Measurements from ENCODE around the gene WDR86. TPM values are rescaled to one million over a fixed set of nuclear protein-coding genes. Genes with fewer than 3 reads are reported as not detected.

Gene WDR86
- polyA plus RNA-seq, 1 donor from 2014 or later, result 46.2 TPM

- TF ChIP-seq RAD21 (conservative IDR thresholded peaks at IDR 0.05) (no peak), EP300 (conservative IDR thresholded peaks at IDR 0.05; ENCODE audit: poor library complexity, severe bottlenecking) (no peak), MXI1 (conservative IDR thresholded peaks at IDR 0.05; ENCODE audit: poor library complexity, severe bottlenecking) (no peak), POLR2AphosphoS5 (IDR thresholded peaks at IDR 0.05) (no peak), TAF1 (IDR thresholded peaks at IDR 0.05; ENCODE audit: low read depth) (no peak), CTCF (IDR thresholded peaks at IDR 0.05; ENCODE audit: poor library complexity, severe bottlenecking) (no peak), SMC3 (conservative IDR thresholded peaks at IDR 0.05; ENCODE audit: poor library complexity) (no peak)
- TF ChIP-seq, protein P1, sequence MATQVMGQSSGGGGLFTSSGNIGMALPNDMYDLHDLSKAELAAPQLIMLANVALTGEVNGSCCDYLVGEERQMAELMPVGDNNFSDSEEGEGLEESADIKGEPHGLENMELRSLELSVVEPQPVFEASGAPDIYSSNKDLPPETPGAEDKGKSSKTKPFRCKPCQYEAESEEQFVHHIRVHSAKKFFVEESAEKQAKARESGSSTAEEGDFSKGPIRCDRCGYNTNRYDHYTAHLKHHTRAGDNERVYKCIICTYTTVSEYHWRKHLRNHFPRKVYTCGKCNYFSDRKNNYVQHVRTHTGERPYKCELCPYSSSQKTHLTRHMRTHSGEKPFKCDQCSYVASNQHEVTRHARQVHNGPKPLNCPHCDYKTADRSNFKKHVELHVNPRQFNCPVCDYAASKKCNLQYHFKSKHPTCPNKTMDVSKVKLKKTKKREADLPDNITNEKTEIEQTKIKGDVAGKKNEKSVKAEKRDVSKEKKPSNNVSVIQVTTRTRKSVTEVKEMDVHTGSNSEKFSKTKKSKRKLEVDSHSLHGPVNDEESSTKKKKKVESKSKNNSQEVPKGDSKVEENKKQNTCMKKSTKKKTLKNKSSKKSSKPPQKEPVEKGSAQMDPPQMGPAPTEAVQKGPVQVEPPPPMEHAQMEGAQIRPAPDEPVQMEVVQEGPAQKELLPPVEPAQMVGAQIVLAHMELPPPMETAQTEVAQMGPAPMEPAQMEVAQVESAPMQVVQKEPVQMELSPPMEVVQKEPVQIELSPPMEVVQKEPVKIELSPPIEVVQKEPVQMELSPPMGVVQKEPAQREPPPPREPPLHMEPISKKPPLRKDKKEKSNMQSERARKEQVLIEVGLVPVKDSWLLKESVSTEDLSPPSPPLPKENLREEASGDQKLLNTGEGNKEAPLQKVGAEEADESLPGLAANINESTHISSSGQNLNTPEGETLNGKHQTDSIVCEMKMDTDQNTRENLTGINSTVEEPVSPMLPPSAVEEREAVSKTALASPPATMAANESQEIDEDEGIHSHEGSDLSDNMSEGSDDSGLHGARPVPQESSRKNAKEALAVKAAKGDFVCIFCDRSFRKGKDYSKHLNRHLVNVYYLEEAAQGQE (IDR thresholded peaks at IDR 0.05; ENCODE audit: borderline replicate concordance), result no peak
- H3K4me2 ChIP-seq (ENCODE audit: low read length), result no peak overlapping the region
- H3K36me3 ChIP-seq (ENCODE audit: insufficient read depth, low read length), result peaks cover 6% of the 10 kb centered on the region
- H3K27me3 ChIP-seq (ENCODE audit: insufficient read depth, low read depth, low read length), result no peaks in the 10 kb centered on the region
- H3K4me3 ChIP-seq (ENCODE audit: low read length), result no peak overlapping the region
- H3K9me3 ChIP-seq (ENCODE audit: low read length), result no peaks in the 10 kb centered on the region
- H3F3A ChIP-seq (ENCODE audit: insufficient read depth, low read length, poor library complexity, severe bottlenecking), result no peaks in the 10 kb centered on the region
- H4K20me1 ChIP-seq (ENCODE audit: insufficient read depth), result no peaks in the 10 kb centered on the region
- H3K9me2 ChIP-seq (ENCODE audit: insufficient read depth, low read length), result no peaks in the 10 kb centered on the region
- no peak overlapping the region for H2AFZ ChIP-seq (ENCODE audit: low read depth, low read length)
- peaks cover 3% of the 10 kb centered on the region for H3K79me2 ChIP-seq (replicated peaks; ENCODE audit: insufficient read depth, low read length)
- no peak overlapping the region for H3K9ac ChIP-seq (ENCODE audit: low read length)
- H3K27ac ChIP-seq (ENCODE audit: low read length), result no peak overlapping the region
These were observed 63.4 kb downstream of the WDR86 start for GRCh38 chr7:151346470-151346769.

- Histone ChIP-seq H2AFZ (ENCODE audit: low read depth, low read length) (no peak overlapping the region), H3K4me2 (ENCODE audit: low read length) (no peak overlapping the region), H3K79me2 (replicated peaks; ENCODE audit: insufficient read depth, low read length) (peaks cover 3% of the 10 kb centered on the region), H3K27ac (ENCODE audit: low read length) (no peak overlapping the region), H3K36me3 (ENCODE audit: insufficient read depth, low read length) (peaks cover 6% of the 10 kb centered on the region), H3K4me3 (ENCODE audit: low read length) (no peak overlapping the region), H3K9ac (ENCODE audit: low read length) (no peak overlapping the region), H4K20me1 (ENCODE audit: insufficient read depth) (no peaks in the 10 kb centered on the region), H3K9me2 (ENCODE audit: insufficient read depth, low read length) (no peaks in the 10 kb centered on the region), H3F3A (ENCODE audit: insufficient read depth, low read length, poor library complexity, severe bottlenecking) (no peaks in the 10 kb centered on the region), H3K9me3 (ENCODE audit: low read length) (no peaks in the 10 kb centered on the region), H3K27me3 (ENCODE audit: insufficient read depth, low read depth, low read length) (no peaks in the 10 kb centered on the region)
- TF ChIP-seq, protein P1 (IDR thresholded peaks at IDR 0.05; ENCODE audit: borderline replicate concordance), result no peak
- TF ChIP-seq EP300 (conservative IDR thresholded peaks at IDR 0.05; ENCODE audit: poor library complexity, severe bottlenecking) (no peak), RAD21 (conservative IDR thresholded peaks at IDR 0.05) (no peak), POLR2AphosphoS5 (IDR thresholded peaks at IDR 0.05) (no peak), CTCF (IDR thresholded peaks at IDR 0.05; ENCODE audit: poor library complexity, severe bottlenecking) (no peak), SMC3 (conservative IDR thresholded peaks at IDR 0.05; ENCODE audit: poor library complexity) (no peak), TAF1 (IDR thresholded peaks at IDR 0.05; ENCODE audit: low read depth) (no peak), MXI1 (conservative IDR thresholded peaks at IDR 0.05; ENCODE audit: poor library complexity, severe bottlenecking) (no peak), EZH2 (IDR thresholded peaks at IDR 0.05; ENCODE audit: borderline replicate concordance, insufficient read depth, low read length, poor library complexity, severe bottlenecking) (no peak)
These were observed 64.0 kb downstream of the WDR86 start for GRCh38 chr7:151345576-151346469.

All from neural cell (in vitro differentiated cells).